Erythroblast (primary cell): Measurements from ENCODE around the gene ACTN4.

Experiments used
- GATA1 ChIP-seq: IDR thresholded peaks from 2 replicates; pipeline ENCODE4 v1.6.1; 2011; ENCODE audit warnings: low read depth, mild to moderate bottlenecking, control low read depth, low read length, moderate library complexity
- POLR2A ChIP-seq: IDR thresholded peaks from 2 replicates; pipeline ENCODE4 v1.6.1; 2011; ENCODE audit warnings: mild to moderate bottlenecking, low read length

- TF ChIP-seq POLR2A (no peak), GATA1 (no peak)
Measured at GRCh38 chr19:38648769-38649304, 1.4 kb downstream of the ACTN4 start.
